ENCODE results near the gene SCAMP1. TPM values are rescaled to one million over a fixed set of nuclear protein-coding genes. Genes with fewer than 3 reads are reported as not detected.
"Not testable (repeated sequence)": the region's sequence is repeated elsewhere in the genome, so short reads cannot be mapped to it uniquely, and the experiment has no call there.

Gene SCAMP1
- total RNA-seq, 1 donor from 2014 or later: 77.3 TPM

DNA sequence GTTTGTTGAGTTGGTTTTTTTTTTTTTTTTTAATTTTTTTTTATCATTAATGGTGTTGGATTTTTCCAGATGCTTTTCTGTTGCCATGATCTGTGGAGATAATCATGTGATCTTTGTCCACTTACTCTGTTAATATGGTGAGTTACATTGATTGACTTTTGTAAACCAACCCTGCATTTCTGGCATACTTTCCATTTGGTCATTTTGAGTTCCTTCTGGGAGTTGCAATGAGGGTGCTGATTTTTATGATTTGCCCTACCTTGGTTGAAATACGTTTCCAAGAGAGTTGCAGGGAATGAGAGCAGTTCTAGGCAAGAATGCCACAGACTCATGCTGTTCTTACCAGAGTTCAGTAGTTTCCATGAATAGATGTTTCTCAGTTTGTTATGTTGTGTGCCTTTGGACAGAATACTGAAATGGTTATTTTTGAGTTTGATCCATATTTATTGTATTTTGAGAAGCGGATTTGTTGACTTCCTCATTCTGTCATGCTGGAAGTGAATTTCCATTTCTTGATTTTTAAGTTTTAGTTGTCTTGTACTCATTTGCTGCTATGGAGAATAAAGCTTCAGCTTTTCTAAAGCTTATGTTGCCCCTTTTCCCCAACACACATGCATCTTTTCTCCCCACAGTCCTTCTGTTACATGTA is 69.0 kb downstream of the SCAMP1 start:
- DNase-seq: no peak

DNA sequence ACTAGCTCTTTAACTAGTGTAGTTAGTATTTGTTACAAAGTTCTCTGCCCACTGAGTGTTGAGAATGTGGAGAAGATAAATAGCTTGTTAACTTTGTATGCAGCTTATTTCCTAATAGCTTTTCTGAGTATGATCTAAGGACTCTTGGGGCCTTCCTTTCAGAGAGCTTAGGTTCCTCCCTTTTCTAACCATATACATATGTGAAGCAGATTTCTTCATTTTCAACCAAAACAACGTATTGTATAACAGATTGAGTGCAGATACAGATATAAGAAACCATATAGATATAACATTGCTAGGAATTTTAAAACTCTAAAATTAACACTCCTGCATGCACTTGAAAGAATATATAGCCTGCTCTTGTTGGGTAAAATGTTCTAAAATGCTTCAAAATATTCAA is 70.4 kb downstream of the SCAMP1 start:
- no peak for DNase-seq

DNA sequence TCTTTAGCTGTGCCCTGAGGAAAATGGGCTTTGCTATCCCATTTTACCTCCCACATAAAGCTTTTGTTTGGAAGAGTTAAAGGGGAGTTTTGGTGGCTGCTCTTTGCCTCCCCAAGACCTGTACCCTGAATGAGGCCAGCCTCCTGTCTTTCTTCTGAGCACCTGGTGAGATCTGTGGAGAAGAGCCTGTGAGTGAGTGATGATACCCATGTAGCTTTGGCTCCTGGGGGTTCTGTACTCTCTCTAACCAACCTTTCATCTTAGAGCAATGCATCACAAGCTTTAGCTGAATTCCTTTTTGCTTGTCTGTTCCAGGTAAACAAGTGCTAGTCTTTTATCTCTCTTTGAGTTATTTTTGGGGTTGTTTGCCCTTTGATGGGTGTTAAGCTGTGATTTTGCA is 73.6 kb downstream of the SCAMP1 start:
- DNase-seq: no peak

DNA sequence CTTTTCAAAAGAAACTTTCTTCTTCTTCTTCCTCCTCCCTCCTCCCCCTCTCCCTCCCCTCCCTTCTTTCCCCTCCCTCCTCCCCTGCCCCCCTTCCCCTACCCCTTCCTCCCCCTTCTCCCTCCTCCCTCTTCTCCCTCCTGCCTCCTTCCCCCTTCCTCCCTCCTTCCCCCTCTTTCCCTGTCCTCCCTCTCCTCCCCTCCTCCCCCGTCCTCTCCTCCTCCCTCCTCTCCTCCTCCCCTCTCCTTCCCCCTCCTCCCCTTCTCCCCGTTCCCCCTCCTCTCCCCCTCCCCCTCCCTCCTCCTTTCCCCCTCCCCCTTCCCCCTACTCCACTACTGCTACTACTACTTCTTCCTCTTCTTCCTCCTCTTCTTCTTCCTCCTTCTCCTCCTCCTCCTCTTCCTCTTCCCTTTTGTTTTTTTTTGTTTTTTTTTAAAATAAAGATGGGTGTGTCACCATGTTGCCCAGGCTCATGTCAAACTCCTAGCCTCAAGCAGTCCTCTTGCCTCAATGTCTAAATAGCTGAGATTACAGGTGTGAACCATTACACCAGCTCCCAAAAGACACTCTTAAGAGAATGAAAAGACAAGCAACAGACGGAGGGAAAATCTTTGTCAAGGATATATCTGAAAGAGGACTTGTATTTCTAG is 87.5 kb downstream of the SCAMP1 start:
- no peak for DNase-seq

DNA sequence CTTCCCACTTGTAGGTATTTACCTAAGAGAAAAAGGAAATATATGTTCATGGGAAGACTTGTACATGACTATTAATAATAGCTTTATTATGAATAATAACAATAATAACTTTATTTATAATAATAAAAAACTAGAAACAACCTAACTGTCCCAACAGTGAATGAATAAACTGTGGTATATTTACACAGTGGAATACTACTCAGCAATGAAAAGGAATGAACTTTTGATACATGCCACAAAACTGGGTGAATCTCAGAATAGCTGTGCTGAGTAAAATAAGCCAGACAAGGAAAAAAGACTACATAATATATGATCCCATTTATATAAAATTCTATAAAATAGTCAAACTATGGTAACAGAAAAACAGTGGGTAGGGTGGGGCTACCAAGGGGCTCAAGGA is 88.7 kb downstream of the SCAMP1 start:
- DNase-seq: no peak

DNA sequence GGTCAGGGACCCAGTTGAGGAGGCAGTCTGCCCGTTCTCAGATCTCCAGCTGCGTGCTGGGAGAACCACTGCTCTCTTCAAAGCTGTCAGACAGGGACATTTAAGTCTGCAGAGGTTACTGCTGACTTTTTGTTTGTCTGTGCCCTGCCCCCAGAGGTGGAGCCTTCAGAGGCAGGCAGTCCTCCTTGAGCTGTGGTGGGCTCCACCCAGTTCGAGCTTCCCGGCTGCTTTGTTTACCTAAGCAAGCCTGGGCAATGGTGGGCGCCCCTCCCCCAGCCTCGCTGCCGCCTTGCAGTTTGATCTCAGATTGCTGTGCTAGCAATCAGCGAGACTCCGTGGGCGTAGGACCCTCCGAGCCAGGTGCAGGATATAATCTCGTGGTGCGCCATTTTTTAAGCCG is 97.1 kb downstream of the SCAMP1 start:
- not testable (repeated sequence) for DNase-seq

DNA sequence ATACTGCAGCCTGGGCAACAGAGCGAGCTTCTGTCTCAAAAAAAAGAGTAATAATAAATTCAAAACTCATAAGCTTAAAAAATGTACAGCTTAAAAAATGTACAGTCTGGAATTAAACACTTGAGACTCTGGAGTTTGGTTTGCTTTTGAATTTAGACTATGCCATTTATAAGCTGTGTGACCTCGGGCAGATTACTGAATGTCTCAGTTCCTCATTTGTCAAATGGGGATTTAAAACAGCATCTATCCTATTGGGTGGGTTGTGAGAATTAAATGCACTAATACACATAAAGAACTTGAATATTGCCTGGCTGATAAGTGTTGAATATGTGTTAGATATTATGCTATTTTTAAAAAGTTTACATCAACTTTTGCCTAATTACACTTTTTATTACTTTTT is 98.4 kb downstream of the SCAMP1 start:
- DNase-seq: no peak

DNA sequence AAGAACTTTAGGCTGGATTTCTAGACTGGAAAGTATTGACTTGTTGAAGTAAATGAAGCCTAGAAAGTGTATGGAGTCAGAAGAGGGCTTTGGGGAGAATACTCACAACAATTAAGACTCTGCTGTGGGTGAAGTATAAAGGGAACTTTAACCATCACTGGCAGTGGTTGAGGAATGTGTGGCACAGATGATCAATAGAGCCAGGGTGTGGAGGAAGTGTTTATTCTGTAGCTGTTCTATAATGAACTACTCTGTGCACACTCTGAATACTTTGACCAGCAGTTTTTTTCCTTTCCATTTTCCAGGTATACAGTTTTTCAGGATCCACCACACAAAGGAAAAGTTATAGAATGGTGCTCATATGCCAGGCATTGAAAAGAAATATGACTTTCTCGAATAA is 106.7 kb downstream of the SCAMP1 start:
- DNase-seq: no peak

DNA sequence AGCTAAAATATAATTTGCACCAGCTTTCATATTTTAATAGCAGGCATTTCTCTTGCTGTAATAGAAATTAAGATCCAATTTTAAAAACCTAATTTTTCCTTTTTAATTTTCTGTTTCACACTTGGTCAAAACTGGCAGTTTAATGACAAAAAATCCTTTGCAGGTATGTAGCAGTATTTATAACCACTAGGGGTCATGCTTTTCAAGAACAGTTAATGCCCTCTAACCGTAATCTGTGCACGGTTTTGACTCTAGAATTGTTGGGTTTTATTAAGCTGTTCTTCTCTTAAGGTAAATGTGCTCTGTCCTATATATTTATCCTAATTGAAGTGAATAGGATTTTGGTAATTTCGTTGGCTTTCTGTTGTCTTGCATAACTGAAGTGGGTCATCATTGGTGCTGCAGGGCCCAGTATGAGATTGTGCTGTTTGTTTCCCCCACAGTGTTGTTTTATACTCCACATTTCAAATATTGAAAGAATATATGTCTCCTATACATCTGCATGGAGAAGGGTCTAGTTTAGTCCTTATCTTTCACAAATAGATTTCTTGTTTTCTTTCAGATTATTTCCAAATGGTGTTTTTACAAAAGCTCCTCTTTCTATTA is 107.4 kb downstream of the SCAMP1 start:
- DNase-seq: peak; percentile 76

DNA sequence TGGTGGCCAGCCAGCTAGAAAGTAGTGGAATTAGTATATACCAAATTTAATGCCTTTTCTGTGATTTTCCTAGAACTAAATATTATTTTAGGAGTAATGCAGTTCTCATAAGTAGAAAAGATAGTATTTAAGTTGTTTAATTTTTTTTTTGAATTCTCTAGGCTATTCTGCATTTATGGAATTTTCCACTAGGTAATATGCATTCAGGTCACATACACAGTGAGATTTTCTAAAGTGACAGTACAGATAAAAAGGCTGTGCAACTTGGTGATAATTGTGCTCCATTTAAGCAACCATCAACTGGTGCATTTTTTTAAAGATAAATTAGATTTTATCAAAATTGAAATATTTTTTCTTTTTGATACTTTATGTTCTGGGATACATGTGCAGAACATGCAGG is 111.5 kb downstream of the SCAMP1 start:
- DNase-seq: no peak

DNA sequence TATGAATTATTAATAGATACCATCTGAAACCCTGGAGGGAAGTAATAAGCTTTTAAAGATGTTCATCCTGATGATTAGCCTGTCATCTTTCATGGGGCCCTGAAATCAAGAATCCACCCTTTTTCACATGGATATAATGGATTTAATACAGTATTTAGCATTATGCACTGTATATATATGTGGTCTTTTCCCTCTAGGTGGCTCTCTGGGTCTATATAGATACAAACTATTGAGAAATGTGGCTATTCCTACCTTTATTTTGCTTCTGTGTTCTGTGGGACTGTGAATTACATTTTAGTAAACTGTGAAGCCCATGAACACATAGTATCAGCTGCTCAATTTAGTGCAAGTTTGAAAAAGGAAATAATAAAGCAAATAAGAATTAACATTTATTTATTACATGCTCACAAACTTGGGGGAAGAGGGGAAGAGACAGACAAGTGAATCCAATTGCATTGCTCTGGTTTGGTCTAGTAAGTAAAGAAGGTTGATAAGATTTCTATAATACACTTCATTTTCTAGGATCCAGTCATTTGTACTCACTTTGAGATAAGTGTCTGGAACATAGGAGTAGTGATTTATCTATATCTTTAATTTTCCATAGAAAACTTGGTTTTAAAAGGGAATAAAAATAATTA is 112.2 kb downstream of the SCAMP1 start:
- peak; percentile 47 for DNase-seq

DNA sequence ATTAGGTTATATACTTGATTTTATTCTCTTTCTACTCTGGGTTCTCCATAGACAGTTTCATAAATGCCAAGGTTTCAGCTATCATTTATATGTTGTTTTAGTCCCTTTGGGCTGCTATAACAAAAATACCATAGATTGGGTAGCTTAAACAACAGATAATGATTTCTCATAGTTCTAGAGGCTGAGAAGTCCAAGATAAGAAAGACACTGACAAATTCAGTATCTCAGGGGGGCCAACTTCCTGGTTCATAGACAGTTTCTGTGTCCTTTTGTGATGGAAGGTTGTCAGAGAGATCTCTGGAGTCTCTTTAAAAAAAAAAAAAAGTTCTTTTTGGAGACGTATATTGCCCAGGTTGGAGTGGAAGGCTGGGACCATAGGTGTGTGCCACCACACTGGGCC is 113.3 kb downstream of the SCAMP1 start:
- DNase-seq: no peak

DNA sequence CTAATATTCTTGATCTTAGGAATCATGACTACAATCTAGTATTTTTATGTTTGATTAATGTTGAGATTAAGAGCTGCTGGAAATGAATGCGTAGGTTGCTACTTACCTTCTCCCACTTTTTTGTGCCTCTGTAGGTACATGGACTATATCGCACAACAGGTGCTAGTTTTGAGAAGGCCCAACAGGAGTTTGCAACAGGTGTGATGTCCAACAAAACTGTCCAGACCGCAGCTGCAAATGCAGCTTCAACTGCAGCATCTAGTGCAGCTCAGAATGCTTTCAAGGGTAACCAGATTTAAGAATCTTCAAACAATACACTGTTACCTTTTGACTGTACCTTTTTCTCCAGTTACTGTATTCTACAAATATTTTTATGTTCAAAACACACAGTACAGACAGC is 115.0 kb downstream of the SCAMP1 start:
- DNase-seq: no peak

DNA sequence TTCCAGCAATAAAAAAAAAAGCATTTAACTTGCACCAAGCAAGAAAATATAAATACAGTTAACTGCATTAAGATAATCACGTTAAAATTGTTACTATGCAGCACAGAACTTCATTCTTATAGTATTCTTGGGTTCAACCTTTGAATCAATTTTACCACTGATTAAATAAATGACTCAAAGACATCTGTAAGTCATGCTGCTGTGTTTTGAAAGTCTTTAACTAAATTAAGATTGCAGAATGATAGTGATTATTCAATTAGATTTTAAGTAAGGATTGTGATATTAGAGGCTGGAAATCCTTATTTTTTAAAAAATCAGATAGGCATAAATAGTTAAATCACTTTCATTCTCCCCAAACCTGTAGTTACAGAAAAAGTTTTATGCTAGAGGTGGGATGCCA is 116.4 kb downstream of the SCAMP1 start:
- no peak for DNase-seq

DNA sequence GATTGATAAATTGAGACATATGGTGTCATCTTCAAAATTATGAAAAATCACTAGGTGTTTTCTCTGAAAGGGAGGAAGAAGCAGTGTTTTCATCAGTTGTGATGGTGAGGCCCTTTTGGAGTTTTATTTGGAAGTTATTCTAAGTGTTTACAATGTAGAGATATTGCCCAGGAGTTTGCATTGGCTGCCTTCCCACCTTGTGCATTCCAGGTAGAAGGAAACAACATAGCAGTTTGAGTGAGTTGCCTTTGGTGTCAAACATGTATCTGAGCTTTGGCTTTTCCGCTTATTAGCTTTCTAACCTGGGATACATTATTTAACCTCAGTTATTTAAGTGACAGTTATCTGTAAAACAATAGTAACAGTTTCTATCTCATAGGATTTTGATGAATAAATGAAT is 122.5 kb downstream of the SCAMP1 start:
- no peak for DNase-seq

DNA sequence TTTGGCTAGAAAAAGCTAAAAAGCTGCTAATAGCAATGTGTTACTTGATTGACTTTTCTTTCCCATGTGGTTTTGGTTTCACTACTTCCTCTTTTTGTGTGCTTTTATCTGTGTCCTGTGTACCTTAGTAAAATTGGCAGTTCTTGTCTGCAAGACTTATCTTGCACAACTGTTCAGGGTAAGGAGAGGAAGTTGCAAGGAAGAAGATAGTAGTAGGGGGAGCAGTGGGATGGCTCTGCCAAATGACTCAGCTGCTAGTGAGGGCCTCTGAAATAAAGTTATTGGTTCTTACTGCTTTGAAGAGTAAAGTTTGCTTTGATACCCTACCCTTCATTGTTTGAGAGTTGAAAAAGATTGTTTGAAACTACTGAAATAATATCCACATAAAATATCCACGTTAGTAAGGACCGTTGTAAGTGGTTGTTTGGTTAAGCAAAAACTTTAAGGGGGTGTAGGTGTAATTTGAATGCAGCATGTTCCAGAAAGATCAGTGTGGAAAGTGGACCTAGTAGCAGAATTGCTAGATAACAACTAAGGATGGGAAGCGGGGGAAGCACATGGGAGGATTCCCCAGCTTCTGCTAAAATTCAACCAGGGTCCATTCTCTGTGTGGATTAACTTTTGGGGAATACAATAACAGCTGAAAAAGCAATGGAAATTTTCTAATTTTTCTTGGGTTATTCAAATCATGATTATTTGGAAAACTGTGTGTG is 123.5 kb downstream of the SCAMP1 start:
- peak; percentile 57 for DNase-seq

DNA sequence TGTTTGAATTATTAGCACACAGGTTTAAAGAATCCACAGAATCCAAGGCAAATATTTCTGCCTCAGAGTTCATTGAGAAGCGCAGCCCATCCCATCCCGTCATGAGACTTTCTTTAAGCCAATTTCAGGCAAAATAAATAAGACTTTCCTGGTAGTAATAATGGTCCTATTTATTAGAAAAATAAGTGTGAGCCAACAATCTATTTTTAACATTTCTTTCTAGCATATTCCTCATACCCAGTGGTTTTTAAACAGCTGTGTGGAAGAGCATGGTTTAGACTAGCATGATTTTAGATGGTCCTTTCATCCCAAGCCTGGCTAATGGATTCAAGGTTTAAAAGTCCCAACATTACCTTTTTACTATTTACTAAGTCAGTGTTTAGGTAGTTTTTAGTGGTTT is 125.8 kb downstream of the SCAMP1 start:
- no peak for DNase-seq

DNA sequence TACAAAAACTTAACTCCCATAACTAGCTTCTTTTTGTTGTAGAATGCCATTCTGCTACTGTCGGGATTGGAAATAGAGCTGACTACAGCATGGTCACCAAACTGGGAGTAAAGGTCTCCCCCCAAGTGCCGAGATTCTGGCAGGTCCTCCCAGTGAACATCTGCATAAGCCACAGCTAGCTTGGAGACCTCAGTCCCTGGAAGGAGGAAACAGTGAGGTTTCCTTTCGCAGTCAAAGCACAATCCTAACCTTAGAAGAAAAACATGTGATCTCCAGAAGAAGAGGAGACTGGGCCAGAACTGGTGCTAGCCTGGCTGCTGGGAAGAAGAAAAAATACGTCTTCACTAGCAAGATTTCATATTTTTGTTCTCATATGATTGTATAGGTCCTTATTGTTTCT is 127.4 kb downstream of the SCAMP1 start:
- DNase-seq: no peak

DNA sequence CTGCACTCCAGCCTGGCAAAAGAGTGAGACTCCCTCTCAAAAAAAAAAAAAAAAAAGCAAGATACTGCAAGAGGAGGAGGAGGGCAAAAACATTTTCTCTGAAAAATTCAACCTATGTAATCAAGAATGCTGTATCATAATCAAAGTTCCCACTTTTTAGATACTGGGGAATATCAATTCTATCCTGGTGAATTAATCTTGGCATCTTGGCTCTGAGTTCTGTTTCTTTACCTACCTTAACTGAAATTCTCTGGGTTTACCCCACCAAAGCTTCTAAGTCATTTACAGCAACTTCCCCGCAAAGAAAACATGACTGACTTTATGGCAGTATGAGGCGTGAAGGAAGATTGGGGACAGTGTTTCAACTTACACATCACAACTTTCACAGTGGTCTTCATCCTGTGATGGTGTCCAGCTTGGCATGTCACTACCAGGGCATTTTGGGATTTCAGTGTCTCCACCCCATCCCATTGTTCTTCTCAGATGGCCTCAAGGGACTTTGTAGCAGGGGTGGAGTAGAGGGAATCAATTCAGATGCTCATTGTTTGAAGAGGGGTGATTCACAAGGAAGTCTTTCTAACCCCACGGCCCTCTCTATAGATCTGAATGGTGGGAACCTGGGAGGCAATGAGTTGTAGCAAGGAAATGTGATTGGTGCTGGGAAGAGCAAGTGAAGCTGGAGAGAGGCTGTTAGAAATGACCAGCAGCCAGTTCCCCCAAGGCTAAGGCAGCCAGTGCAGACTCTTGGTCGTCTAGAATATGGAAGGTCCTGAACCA is 130.5 kb downstream of the SCAMP1 start:
- DNase-seq: peak; percentile 84

DNA sequence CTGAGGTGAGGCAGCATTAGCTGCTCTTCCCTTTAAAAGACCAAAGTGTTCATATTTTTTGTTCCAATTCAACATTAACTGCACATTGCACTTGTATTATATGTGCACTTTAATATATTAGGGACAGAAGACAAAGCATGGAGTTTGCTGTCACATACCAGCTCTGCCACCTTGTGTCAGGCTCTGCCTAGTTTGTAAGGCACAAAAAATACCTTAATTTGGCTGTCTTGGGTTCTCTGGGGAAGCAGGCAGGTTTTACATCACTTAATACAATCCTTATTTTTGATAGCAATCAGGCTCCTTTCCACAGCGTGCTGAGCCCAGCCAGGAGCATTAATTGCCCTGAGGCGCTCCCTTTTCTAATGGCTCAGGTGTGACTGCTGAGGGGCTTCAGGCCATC is 131.8 kb downstream of the SCAMP1 start:
- no peak for DNase-seq

DNA sequence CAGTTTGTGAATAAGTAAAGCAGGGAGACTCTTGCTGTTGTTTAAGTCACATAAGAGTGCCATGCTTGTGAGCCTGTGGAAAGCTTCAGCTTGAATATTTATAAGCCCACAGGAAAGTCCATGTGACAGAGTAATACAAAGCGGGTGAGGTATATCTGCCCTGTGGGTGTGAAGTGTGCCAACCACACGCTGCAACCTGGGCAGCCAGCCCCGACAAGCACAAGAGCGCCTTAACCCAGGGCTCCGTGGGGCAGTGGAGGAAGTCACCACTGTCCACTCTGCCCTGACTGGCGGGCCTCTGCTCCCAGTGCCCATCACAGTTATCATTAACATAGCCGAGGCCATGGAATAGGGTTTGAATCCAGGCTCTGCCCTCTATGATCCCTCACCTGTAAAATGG is 132.2 kb downstream of the SCAMP1 start:
- no peak for DNase-seq

DNA sequence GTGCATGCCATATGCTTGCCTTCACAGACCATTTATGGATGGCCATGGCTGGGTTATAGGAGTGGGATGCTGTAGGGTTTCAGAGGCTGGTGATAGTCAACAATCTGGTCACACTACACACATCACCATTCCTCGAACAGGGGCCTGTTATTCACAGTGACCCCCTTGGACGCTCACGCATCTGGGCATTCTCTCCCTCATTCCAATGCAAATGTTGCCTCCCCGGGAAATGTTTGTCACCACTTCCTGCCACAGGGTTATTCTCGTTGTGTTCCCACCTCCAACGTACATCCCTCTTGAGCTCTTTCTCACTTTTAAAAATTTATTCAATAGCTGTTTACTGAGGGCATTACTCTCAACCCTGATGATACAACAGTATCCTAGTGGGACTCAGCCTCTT is 135.4 kb downstream of the SCAMP1 start:
- DNase-seq: peak; percentile 46
